Measurements from ENCODE around the gene ATP2C2. TPM values are rescaled to one million over a fixed set of nuclear protein-coding genes. Genes with fewer than 3 reads are reported as not detected.

The ATP2C2 gene
- total RNA-seq, 1 donor from 2014 or later = 12.2 TPM

- Mint-ChIP-seq H3K27me3 (no peaks in the 10 kb centered on the region), H3K27ac (no peak overlapping the region), H3K36me3 (no peaks in the 10 kb centered on the region), H3K4me1 (ENCODE audit: unreplicated experiment) (no peaks in the 10 kb centered on the region), H3K9me3 (no peaks in the 10 kb centered on the region), H3K4me3 (no peak overlapping the region)
- DNase-seq (ENCODE audit: extremely low spot score, unreplicated experiment) = no peak
- no peak for TF ChIP-seq CTCF (conservative IDR thresholded peaks at IDR 0.05)
Observed at GRCh38 chr16:84344781-84345180, 23.6 kb upstream of the ATP2C2 start.

- H3K36me3 Mint-ChIP-seq = no peaks in the 10 kb centered on the region
- H3K27me3 Mint-ChIP-seq = no peaks in the 10 kb centered on the region
- no peak for TF ChIP-seq CTCF (conservative IDR thresholded peaks at IDR 0.05)
- no peak overlapping the region for H3K4me3 Mint-ChIP-seq
- DNase-seq (ENCODE audit: extremely low spot score, unreplicated experiment) = no peak
- H3K9me3 Mint-ChIP-seq = no peaks in the 10 kb centered on the region
- peaks cover 5% of the 10 kb centered on the region for H3K4me1 Mint-ChIP-seq (ENCODE audit: unreplicated experiment)
- no peak overlapping the region for H3K27ac Mint-ChIP-seq
Observed at GRCh38 chr16:84347161-84347560, 21.2 kb upstream of the ATP2C2 start.

GRCh38 chr16:84348386-84348888, 19.9 kb upstream of the ATP2C2 start:
- no peak for DNase-seq (ENCODE audit: extremely low spot score, unreplicated experiment)
- no peak for TF ChIP-seq CTCF (conservative IDR thresholded peaks at IDR 0.05)
- no peak overlapping the region for H3K27ac Mint-ChIP-seq
- peaks cover 5% of the 10 kb centered on the region for H3K4me1 Mint-ChIP-seq (ENCODE audit: unreplicated experiment)
- H3K36me3 Mint-ChIP-seq = no peaks in the 10 kb centered on the region
- no peak overlapping the region for H3K4me3 Mint-ChIP-seq
- no peaks in the 10 kb centered on the region for H3K27me3 Mint-ChIP-seq
- H3K9me3 Mint-ChIP-seq = no peaks in the 10 kb centered on the region

GRCh38 chr16:84349862-84350684, 18.3 kb upstream of the ATP2C2 start:
- no peak for DNase-seq (ENCODE audit: extremely low spot score, unreplicated experiment)
- Mint-ChIP-seq H3K9me3 (no peaks in the 10 kb centered on the region), H3K27ac (no peak overlapping the region), H3K27me3 (no peaks in the 10 kb centered on the region), H3K4me3 (no peak overlapping the region), H3K36me3 (no peaks in the 10 kb centered on the region), H3K4me1 (ENCODE audit: unreplicated experiment) (peaks cover 5% of the 10 kb centered on the region)
- TF ChIP-seq CTCF (conservative IDR thresholded peaks at IDR 0.05) = no peak

GRCh38 chr16:84350685-84351400, 17.5 kb upstream of the ATP2C2 start:
- DNase-seq (ENCODE audit: extremely low spot score, unreplicated experiment) = no peak
- H3K4me3 Mint-ChIP-seq = no peak overlapping the region
- TF ChIP-seq CTCF (conservative IDR thresholded peaks at IDR 0.05) = no peak
- no peak overlapping the region for H3K27ac Mint-ChIP-seq
- H3K27me3 Mint-ChIP-seq = no peaks in the 10 kb centered on the region
- no peaks in the 10 kb centered on the region for H3K9me3 Mint-ChIP-seq
- H3K4me1 Mint-ChIP-seq (ENCODE audit: unreplicated experiment) = peaks cover 5% of the 10 kb centered on the region
- no peaks in the 10 kb centered on the region for H3K36me3 Mint-ChIP-seq
